DOHH2 (cell line): Measurements from ENCODE around the gene TREX2.

Experiments
- H3F3A ChIP-seq: fragments of 200-600 bp; sonication (generic), shearing (Covaris generic); 2 replicates; pipeline ENCODE4 v1.6.0; 2016; ENCODE audit warnings: antibody characterized with exemption, mild to moderate bottlenecking; ENCODE audit not compliant: control insufficient read depth, insufficient read depth
- H3K27ac ChIP-seq: fragments of 200-600 bp; sonication (generic); 2 replicates; pipeline ENCODE4 v1.5.1; 2014; ENCODE audit warnings: low read depth, mild to moderate bottlenecking, low read length, moderate library complexity
- H3K27me3 ChIP-seq: fragments of 200-600 bp; sonication (generic); 2 replicates; pipeline ENCODE4 v1.6.1; 2014; ENCODE audit warnings: mild to moderate bottlenecking, low read length, mixed read lengths; ENCODE audit not compliant: control insufficient read depth
- H3K36me3 ChIP-seq: fragments of 200-600 bp; sonication (generic); 2 replicates; pipeline ENCODE4 v1.6.1; 2014; ENCODE audit warnings: mild to moderate bottlenecking, low read length, moderate library complexity, mixed read lengths; ENCODE audit not compliant: control insufficient read depth
- H3K4me1 ChIP-seq: fragments of 200-600 bp; sonication (generic); 2 replicates; pipeline ENCODE4 v1.6.1; 2014; ENCODE audit warnings: mild to moderate bottlenecking, low read length, mixed read lengths; ENCODE audit not compliant: control insufficient read depth
- H3K4me2 ChIP-seq: fragments of 200-600 bp; sonication (generic); 2 replicates; pipeline ENCODE4 v1.6.0; 2014; ENCODE audit warnings: mild to moderate bottlenecking, low read length, moderate library complexity
- H3K4me3 ChIP-seq: fragments of 200-600 bp; sonication (generic); 2 replicates; pipeline ENCODE4 v1.5.1; 2014; ENCODE audit warnings: mild to moderate bottlenecking, low read length, mixed read lengths
- H3K79me2 ChIP-seq: fragments of 200-600 bp; sonication (generic); 2 replicates; pipeline ENCODE4 v1.6.1; 2014; ENCODE audit warnings: mild to moderate bottlenecking, low read length, mixed read lengths; ENCODE audit not compliant: control insufficient read depth
- H3K9me2 ChIP-seq: fragments of 200-600 bp; sonication (generic); replicated peaks from 2 replicates; pipeline ENCODE4 v1.6.1; 2014; ENCODE audit warnings: mild to moderate bottlenecking, low read length, mixed read lengths; ENCODE audit not compliant: control insufficient read depth
- H3K9me3 ChIP-seq: fragments of 200-600 bp; sonication (generic); 2 replicates; pipeline ENCODE4 v1.6.1; 2014; ENCODE audit warnings: antibody characterized with exemption, low read length, mixed read lengths; ENCODE audit not compliant: control insufficient read depth, insufficient read depth
- H4K20me1 ChIP-seq: fragments of 200-600 bp; sonication (generic); 2 replicates; pipeline ENCODE4 v1.6.0; 2014; ENCODE audit warnings: low read depth, mild to moderate bottlenecking, antibody characterized with exemption, low read length, moderate library complexity; ENCODE audit not compliant: control insufficient read depth, insufficient read depth
- CTCF ChIP-seq: fragments of 200-600 bp; sonication (generic); IDR thresholded peaks from one replicate; pipeline ENCODE4 v1.5.1; 2014; ENCODE audit warnings: antibody characterized with exemption, mild to moderate bottlenecking, low read depth, low read length; ENCODE audit not compliant: poor library complexity, severe bottlenecking
- EZH2phosphoT487 ChIP-seq: fragments of 200-600 bp; sonication (generic); IDR thresholded peaks from 2 replicates; pipeline ENCODE4 v1.6.1; 2017; ENCODE audit warnings: borderline replicate concordance, mild to moderate bottlenecking, antibody characterized with exemption, low read length, moderate library complexity, mixed read lengths

TREX2 gene

GRCh38 chrX:153401133-153401764 lies 44.6 kb downstream of the TREX2 start, which contains the start of gene PNMA6E:
Gene PNMA6E, minus strand, starts transcription at chrX:153401350. Its CDS starts 2,501 bp downstream, at chrX:153398849.
- H3K36me3 ChIP-seq, result no peaks in the 10 kb centered on the region
- no peaks in the 10 kb centered on the region; the same call in 1 of the 2 replicates for H3K4me1 ChIP-seq
- H3K27ac ChIP-seq, result no peak within 1 kb of the TSS
- no peaks in the 10 kb centered on the region for H3K79me2 ChIP-seq
- H3K27me3 ChIP-seq, result no peaks in the 10 kb centered on the region
- no peak for TF ChIP-seq EZH2phosphoT487
- no peak for TF ChIP-seq CTCF
- H3K9me2 ChIP-seq, result no peaks in the 10 kb centered on the region
- no peaks in the 10 kb centered on the region for H3K9me3 ChIP-seq
- H4K20me1 ChIP-seq, result no peaks in the 10 kb centered on the region
- no peak within 1 kb of the TSS for H3K4me2 ChIP-seq
- no peaks in the 10 kb centered on the region for H3F3A ChIP-seq
- no peak within 1 kb of the TSS for H3K4me3 ChIP-seq

GRCh38 chrX:153400146-153401132 lies 45.4 kb downstream of the TREX2 start:
- Histone ChIP-seq H3F3A (no peaks in the 10 kb centered on the region), H3K27me3 (no peaks in the 10 kb centered on the region), H4K20me1 (no peaks in the 10 kb centered on the region), H3K27ac (no peak overlapping the region), H3K4me1 (no peaks in the 10 kb centered on the region; the same call in 1 of the 2 replicates), H3K4me2 (no peak overlapping the region), H3K9me3 (no peaks in the 10 kb centered on the region), H3K79me2 (no peaks in the 10 kb centered on the region), H3K36me3 (no peaks in the 10 kb centered on the region), H3K4me3 (no peak overlapping the region), H3K9me2 (no peaks in the 10 kb centered on the region)
- TF ChIP-seq EZH2phosphoT487 (no peak), CTCF (peak; percentile 98)

GRCh38 chrX:153398275-153398960 lies 47.4 kb downstream of the TREX2 start:
- no peaks in the 10 kb centered on the region for H3K27me3 ChIP-seq
- no peaks in the 10 kb centered on the region for H4K20me1 ChIP-seq
- TF ChIP-seq CTCF (no peak), EZH2phosphoT487 (no peak)
- H3F3A ChIP-seq, result no peaks in the 10 kb centered on the region
- no peaks in the 10 kb centered on the region for H3K4me1 ChIP-seq
- H3K79me2 ChIP-seq, result no peaks in the 10 kb centered on the region
- H3K36me3 ChIP-seq, result no peaks in the 10 kb centered on the region
- no peak overlapping the region for H3K4me2 ChIP-seq
- H3K9me3 ChIP-seq, result no peaks in the 10 kb centered on the region
- no peaks in the 10 kb centered on the region for H3K9me2 ChIP-seq
- no peak overlapping the region for H3K27ac ChIP-seq
- no peak overlapping the region for H3K4me3 ChIP-seq
